Occipital lobe (tissue), 2 donors: ENCODE measurements around the gene SCFD1. TPM values are rescaled to one million over a fixed set of nuclear protein-coding genes. Genes with fewer than 3 reads are reported as not detected.
"Not testable (repeated sequence)": the region's sequence is repeated elsewhere in the genome, so short reads cannot be mapped to it uniquely, and the experiment has no call there.

Experiments used
- DNase-seq: peaks from one replicate; lab custom pipeline; 2025; lab: John Stamatoyannopoulos, UW
- total RNA-seq: library from RNA; depleted of rRNA; stranded (reverse); fragments of >200 nt; gene quantifications from one replicate; pipeline ENCODE4 v1.2.3, GENCODE V29; 2014

Gene SCFD1
- total RNA-seq, 1 donor from 2014 or later = 195 TPM

- no peak for DNase-seq
These were observed 51.0 kb downstream of the SCFD1 start for GRCh38 chr14:30673071-30673470.

DNA sequence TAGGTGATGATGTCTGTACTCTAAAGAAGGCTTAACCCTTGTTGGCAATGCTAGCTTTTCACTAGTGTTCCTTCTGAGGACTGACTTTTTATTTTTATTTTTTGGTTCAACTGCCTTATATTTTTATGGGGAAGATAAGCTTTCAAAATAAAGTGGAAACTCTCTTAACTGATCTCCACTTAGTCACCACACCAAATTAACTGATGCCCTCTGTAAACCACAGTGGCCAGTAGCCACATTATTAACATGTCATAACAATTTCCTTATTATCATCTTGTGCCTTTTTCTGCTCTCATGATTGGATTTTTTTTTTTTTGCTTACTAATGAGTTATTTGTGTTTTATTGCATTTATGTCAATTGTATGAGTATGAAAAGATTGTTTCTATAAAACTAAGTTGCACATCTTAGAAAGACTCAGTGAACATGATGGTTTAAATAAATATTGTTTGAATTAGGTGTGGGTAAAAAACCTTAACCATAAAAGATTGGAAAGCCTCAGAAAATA, 56.9 kb downstream of the SCFD1 start:
- no peak for DNase-seq

- DNase-seq = no peak
These were observed 57.9 kb downstream of the SCFD1 start for GRCh38 chr14:30680036-30680435.

- not testable (repeated sequence) for DNase-seq
These were observed 58.7 kb downstream of the SCFD1 start for GRCh38 chr14:30680776-30681175.

DNA sequence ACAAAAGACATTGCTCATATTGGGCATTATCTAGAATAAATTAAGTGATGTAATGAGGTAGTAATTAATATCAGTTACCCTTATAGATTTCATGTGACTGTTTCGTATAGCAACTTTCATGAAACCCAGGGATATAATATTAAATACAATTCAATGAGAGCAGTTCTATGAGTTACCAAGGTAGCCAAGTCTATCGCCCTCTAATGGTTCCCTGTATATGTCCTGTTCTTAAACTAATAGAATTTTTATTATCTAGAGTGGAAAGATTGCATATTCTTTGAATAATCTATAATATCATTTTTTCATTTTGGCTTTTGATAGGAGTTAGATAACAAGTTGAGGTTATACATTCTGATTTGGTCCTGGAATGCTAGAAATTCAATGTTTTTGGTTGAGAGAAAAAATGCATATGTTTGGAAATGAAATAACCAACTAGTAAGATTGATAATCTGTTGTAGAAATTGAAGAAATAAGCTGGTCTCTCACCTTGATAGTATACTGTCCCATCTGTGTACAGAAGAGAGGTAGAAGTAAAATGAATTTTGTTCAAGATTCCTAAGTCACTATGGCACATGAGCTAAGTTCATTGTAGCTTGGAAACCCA, 59.7 kb downstream of the SCFD1 start:
- DNase-seq = no peak

- not testable (repeated sequence) for DNase-seq
These were observed 68.6 kb downstream of the SCFD1 start for GRCh38 chr14:30690487-30691355.

GRCh38 chr14:30691751-30692398, 69.8 kb downstream of the SCFD1 start:
- DNase-seq = no peak

DNA sequence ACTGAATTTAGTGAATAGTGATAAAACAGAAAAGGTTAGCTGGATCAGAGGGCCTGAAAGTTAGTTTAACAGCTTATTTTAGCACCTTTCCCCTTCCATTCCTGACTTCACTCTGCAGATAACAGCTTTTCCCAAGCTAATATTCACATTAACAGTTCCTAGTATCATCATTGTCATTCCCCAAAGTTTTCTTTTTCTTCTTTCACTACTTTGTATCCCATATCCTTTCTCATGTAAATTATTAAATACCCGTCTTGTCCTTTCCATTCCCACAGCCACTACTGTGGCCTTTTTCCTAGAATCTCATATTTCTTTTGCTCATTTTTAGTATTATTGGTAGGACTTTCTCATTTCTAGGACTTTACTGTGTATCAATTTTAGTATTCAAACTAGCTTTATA, 70.5 kb downstream of the SCFD1 start:
- no peak for DNase-seq

- DNase-seq = no peak
These were observed 76.3 kb downstream of the SCFD1 start for GRCh38 chr14:30698463-30698862.

DNA sequence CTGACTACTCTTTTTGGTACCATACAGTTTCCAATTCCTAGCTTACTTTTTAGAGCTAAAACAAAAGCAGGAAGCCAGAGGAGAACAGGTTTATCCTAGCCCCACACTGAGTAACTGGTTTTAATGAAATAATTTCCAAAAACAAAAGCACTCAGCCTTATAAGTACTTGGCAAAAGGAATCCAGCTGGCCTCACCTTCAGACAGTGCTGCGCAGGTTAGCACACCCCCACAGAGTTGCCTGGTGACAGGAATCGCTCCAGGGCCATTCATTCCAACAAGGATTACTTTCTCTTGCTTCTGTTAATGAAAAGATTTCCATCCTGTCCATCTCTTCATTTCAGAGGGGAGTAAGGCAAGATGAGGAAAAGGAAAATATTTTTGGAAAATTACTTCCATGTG, 84.6 kb downstream of the SCFD1 start:
- no peak for DNase-seq

DNA sequence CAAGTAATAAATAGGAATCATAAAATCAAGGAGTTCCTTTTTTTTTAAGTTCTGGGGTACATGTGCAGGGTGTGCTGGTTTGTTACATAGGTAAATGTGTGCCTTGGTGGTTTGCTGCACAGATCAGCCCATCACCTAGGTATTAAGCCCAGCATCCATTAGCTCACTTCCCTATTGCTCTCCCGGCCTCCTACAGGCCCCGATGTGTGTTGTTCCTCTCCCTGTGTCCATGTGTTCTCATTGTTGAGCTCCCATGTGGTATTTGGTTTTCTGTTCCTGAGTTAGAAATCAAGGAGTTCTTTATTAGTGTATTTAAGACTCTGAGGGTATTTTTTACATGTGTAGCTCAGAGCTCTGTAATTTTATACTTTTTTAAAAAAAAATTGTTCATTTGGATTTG, 86.0 kb downstream of the SCFD1 start:
- DNase-seq = no peak

GRCh38 chr14:30709201-30709600, 87.1 kb downstream of the SCFD1 start:
- no peak for DNase-seq

GRCh38 chr14:30710876-30711275, 88.8 kb downstream of the SCFD1 start:
- DNase-seq = no peak

DNA sequence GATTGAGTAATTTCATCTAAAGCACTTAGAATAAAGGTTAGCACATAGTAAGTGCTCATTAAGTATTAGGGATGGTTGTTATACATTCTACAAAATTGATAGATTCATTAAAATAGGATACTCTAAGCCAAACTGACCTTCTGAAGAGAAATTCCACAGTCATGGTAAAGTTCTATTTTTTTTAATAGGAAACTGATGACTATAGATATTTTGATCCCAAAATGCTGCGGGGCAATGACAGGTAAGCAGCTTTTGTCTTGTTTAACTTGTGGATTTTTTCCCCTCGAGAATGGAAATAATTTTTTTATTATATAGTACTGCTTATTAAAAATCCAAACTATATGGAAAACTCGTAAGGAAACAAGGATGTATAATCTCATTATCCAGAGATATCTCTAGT, 97.0 kb downstream of the SCFD1 start:
- no peak for DNase-seq

- no peak for DNase-seq
These were observed 103.6 kb downstream of the SCFD1 start for GRCh38 chr14:30725763-30726162.

DNA sequence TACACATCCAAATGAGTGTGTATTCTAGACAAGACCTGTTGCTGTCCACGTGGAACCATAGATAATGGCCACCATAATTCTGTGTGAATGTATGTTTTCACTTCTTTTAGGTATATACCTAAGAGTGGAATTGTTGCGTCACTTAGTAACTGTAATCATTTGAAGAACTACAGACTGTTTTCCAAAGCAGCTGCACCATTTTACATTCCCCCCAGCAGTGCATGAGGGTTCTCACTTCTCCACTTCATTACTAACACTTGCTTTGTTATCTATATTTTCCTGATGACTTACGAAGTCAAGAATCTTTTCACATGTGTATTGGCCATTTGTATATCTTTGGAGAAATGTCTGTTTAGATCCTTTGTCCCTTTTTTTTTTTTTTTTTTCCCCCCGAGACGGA, 106.4 kb downstream of the SCFD1 start:
- no peak for DNase-seq

DNA sequence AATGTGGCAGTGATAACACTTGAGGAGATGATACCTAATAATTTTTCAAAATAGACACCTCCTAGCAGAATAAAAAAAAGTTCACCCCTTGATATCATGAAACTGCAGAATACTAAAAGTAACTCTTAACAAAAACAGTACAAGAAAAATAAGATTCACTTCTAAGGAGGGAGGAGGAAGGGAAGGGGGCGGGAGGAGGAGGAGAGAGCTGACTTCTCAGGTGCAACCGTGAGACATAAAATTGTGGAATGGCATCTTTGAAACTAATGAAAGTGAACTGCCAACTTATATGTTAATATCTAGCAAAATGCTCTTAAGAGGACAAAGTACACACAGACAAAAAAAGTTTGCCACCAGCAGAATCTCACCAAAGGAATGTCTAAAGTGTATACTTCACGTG, 115.8 kb downstream of the SCFD1 start:
- no peak for DNase-seq

- no peak for DNase-seq
These were observed 116.9 kb downstream of the SCFD1 start for GRCh38 chr14:30738978-30739377.

DNA sequence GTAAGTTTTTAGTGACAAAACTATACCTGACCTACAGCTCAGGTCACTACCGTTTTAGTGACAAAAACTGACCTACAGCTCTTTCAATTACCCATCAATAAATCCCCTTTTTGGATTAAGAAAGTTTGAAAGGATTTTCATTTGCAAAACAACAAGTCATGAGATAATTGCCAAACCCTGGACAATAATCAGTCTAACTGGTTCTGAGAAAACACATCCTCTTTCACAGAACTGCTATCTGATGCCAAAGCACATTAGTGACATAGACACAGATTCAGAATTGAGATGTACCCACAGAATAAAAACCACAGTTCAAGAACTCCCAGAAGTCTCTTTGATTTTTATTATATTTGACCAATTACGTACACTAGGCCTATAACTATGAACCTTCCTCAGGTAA, 126.2 kb downstream of the SCFD1 start:
- DNase-seq = no peak

DNA sequence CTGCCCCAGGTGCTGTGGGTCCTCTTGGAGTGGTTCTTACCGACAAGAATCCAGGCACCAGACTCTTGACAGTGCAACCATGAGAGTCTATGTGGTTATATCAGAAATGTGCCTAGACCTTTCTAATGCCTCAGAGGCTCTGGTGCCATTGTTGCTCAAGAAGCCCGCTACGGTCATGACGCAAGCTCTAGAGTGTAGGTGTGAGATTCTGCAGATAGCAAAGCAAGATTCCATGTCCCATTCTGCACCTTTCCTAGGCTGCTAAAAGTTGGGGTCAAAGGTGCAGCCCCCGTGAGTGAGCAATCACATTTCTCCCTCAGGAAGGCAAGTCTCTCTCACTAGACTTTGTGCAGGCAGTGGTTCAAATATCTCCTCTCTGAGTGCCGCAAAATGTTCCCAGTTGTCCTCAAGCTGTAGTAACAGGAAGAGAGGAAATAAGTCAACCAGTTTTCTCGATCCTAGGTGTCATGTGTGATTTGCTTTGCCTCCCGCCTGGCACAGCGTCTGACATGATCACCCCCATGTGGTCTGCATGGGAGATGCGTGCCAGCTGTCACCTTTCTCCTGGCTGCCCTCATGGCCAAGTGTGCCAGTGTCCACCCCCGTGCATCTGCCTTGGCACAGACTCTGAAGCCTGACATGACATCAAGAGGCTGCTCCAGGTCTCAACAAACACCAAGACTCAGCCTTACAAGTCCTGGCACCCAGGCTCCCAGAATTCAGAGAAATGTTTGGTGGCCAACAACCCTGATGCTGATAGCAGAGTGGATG, 129.7 kb downstream of the SCFD1 start:
- no peak for DNase-seq

- DNase-seq = no peak
These were observed 131.3 kb downstream of the SCFD1 start for GRCh38 chr14:30753452-30753851.

GRCh38 chr14:30754778-30755177, 132.7 kb downstream of the SCFD1 start:
- no peak for DNase-seq
